Head of caudate nucleus (tissue), 42 donors: ENCODE data around the gene TYW5.

Experiments
- DNase-seq, 42 donors: peaks; one replicate each; pipeline versions ENCODE4 v3.0.0 to v3.0.0-alpha.2; 2020 to 2021; ENCODE audit warnings: mixed read lengths in 7 of 42
- intact Hi-C: fragments of 100-400 bp; cut with DNase I; formaldehyde crosslinking; loops from one replicate; pipeline ENCODE4 v1.15.0; 2022

Gene TYW5

GRCh38 chr2:199955339-199956061 is at the start of gene TYW5, which contains the start of gene MAIP1:
Gene TYW5, minus strand, starts transcription at chr2:199955491. Its CDS starts 21 bp downstream, at chr2:199955470.
Gene MAIP1, plus strand, starts transcription at chr2:199955582. Its CDS starts 217 bp downstream, at chr2:199955799.
- peak; percentile 72 to 96 (median 90) for DNase-seq
- intact Hi-C loops: no loop called here

GRCh38 chr2:200003444-200003843 is 48.2 kb upstream of the TYW5 start:
- DNase-seq: no peak
- intact Hi-C loops: no loop called here

- DNase-seq: no peak
- intact Hi-C loops: no loop called here
Measured at GRCh38 chr2:200000444-200001163, 45.3 kb upstream of the TYW5 start.

- no peak for DNase-seq
- intact Hi-C loops: no loop called here
Measured at GRCh38 chr2:199999166-199999565, 43.9 kb upstream of the TYW5 start.

GRCh38 chr2:199997296-199997695 is 42.0 kb upstream of the TYW5 start:
- intact Hi-C loops: no loop called here
- no peak for DNase-seq

- intact Hi-C loops: no loop called here
- DNase-seq: no peak
Measured at GRCh38 chr2:199994896-199995295, 39.6 kb upstream of the TYW5 start.

GRCh38 chr2:199994371-199994770 is 39.1 kb upstream of the TYW5 start:
- intact Hi-C loops: no loop called here
- no peak for DNase-seq

GRCh38 chr2:199992296-199992695 is 37.0 kb upstream of the TYW5 start:
- no peak for DNase-seq
- intact Hi-C loops: no loop called here

- intact Hi-C loops: no loop called here
- no peak for DNase-seq
Measured at GRCh38 chr2:199991691-199992090, 36.4 kb upstream of the TYW5 start.

GRCh38 chr2:199989822-199990221 is 34.5 kb upstream of the TYW5 start:
- DNase-seq: no peak
- intact Hi-C loops: no loop called here

- no peak for DNase-seq
- intact Hi-C loops: no loop called here
Measured at GRCh38 chr2:199988151-199988550, 32.9 kb upstream of the TYW5 start.

GRCh38 chr2:199987586-199987985 is 32.3 kb upstream of the TYW5 start:
- DNase-seq: no peak
- intact Hi-C loops: no loop called here

- intact Hi-C loops: no loop called here
- peak in 40 of 42 donors; percentile 3 to 77 (median 50) for DNase-seq
Measured at GRCh38 chr2:199985625-199986207, 30.4 kb upstream of the TYW5 start.

GRCh38 chr2:199984755-199985154 is 29.5 kb upstream of the TYW5 start:
- no peak for DNase-seq
- intact Hi-C loops: loop anchor here (5.0 kb wide), 1 partner anchor 328 kb away; no protein-coding TSS in a partner anchor

- no peak for DNase-seq
Measured at GRCh38 chr2:199984159-199984558, 28.9 kb upstream of the TYW5 start.

GRCh38 chr2:199983534-199983933 is 28.2 kb upstream of the TYW5 start:
- DNase-seq: no peak

More at GRCh38 chr2:199984159-199984558, 28.9 kb upstream of the TYW5 start:
- intact Hi-C loops: loop anchor here (5.0 kb wide), 1 partner anchor 328 kb away; no protein-coding TSS in a partner anchor

GRCh38 chr2:199982126-199982843 is 27.0 kb upstream of the TYW5 start:
- intact Hi-C loops: loop anchor here (5.0 kb wide), 1 partner anchor 330 kb away; no protein-coding TSS in a partner anchor
- DNase-seq: no peak

More at GRCh38 chr2:199983534-199983933, 28.2 kb upstream of the TYW5 start:
- intact Hi-C loops: loop anchor here (5.0 kb wide), 1 partner anchor 329 kb away; no protein-coding TSS in a partner anchor

GRCh38 chr2:199979832-199980628 is 24.7 kb upstream of the TYW5 start:
- intact Hi-C loops: loop anchor here (5.0 kb wide), 2 partner anchors 332 to 502 kb away; no protein-coding TSS in a partner anchor

More at GRCh38 chr2:199979832-199980628, 24.7 kb upstream of the TYW5 start:
- DNase-seq: peak; percentile 73 to 97 (median 92)
